HG03095 (cell line): ENCODE measurements around the gene NEDD4.
"Not testable (repeated sequence)": the region's sequence is repeated elsewhere in the genome, so short reads cannot be mapped to it uniquely, and the experiment has no call there.

ENCODE experiments used
- ATAC-seq: cut with Tn5 transposase; IDR thresholded peaks from one replicate; pipeline ENCODE4 v1.9.1; 2021; ENCODE audit warnings: moderate library complexity; ENCODE audit not compliant: unreplicated experiment

NEDD4 gene

GRCh38 chr15:56006371-56006770 is 13.0 kb upstream of the NEDD4 start:
- ATAC-seq = not testable (repeated sequence)

GRCh38 chr15:56004281-56004680 is 10.9 kb upstream of the NEDD4 start:
- not testable (repeated sequence) for ATAC-seq

GRCh38 chr15:56003777-56004176 is 10.4 kb upstream of the NEDD4 start:
- not testable (repeated sequence) for ATAC-seq

- ATAC-seq = not testable (repeated sequence)
These were observed 9.9 kb upstream of the NEDD4 start for GRCh38 chr15:56003277-56003676.

- no peak for ATAC-seq
These were observed 8.2 kb upstream of the NEDD4 start for GRCh38 chr15:56001471-56002078.

- ATAC-seq = no peak
These were observed 6.2 kb upstream of the NEDD4 start for GRCh38 chr15:55999658-56000057.

GRCh38 chr15:55998478-55998877 is 5.1 kb upstream of the NEDD4 start:
- no peak for ATAC-seq

GRCh38 chr15:55993804-55994560 is 570 bp upstream of the NEDD4 start:
- ATAC-seq = no peak

- no peak for ATAC-seq
These were observed 672 bp downstream of the NEDD4 start for GRCh38 chr15:55992769-55993110.

GRCh38 chr15:55991802-55992768 is 1.3 kb downstream of the NEDD4 start:
- ATAC-seq = no peak

- no peak for ATAC-seq
These were observed 2.4 kb downstream of the NEDD4 start for GRCh38 chr15:55990998-55991397.

GRCh38 chr15:55990516-55990915 is 2.9 kb downstream of the NEDD4 start:
- no peak for ATAC-seq

GRCh38 chr15:55989383-55989782 is 4.0 kb downstream of the NEDD4 start:
- ATAC-seq = no peak

- ATAC-seq = no peak
These were observed 11.7 kb downstream of the NEDD4 start for GRCh38 chr15:55981582-55982249.

GRCh38 chr15:55980511-55980910 is 12.9 kb downstream of the NEDD4 start:
- no peak for ATAC-seq

- ATAC-seq = no peak
These were observed 16.2 kb downstream of the NEDD4 start for GRCh38 chr15:55977231-55977630.

GRCh38 chr15:55970286-55970685 is 23.1 kb downstream of the NEDD4 start:
- no peak for ATAC-seq

GRCh38 chr15:55969582-55969981 is 23.8 kb downstream of the NEDD4 start:
- ATAC-seq = no peak

GRCh38 chr15:55968923-55969322 is 24.5 kb downstream of the NEDD4 start:
- no peak for ATAC-seq

GRCh38 chr15:55965091-55965490 is 28.3 kb downstream of the NEDD4 start:
- no peak for ATAC-seq

- no peak for ATAC-seq
These were observed 32.5 kb downstream of the NEDD4 start for GRCh38 chr15:55960946-55961345.
